Activated CD8-positive, alpha-beta T cell treated with anti-CD3 and anti-CD28 coated beads for 36 hours (primary cell): ENCODE measurements around the gene ENTPD2. TPM values are rescaled to one million over a fixed set of nuclear protein-coding genes. Genes with fewer than 3 reads are reported as not detected.

Source experiments
- ATAC-seq: fragments of 200-7000 bp; cut with Tn5 transposase; one replicate; pipeline ENCODE4 v1.10.0; 2021; ENCODE audit warnings: mild to moderate bottlenecking, moderate library complexity
- CTCF ChIA-PET: fragments of 350-600 bp; sonication (Branson Sonifier 250); formaldehyde crosslinking; loops from one replicate; lab custom pipeline; 2021; ENCODE audit warnings: antibody characterized with exemption; lab: Charles Lee
- POLR2A ChIA-PET: fragments of 350-600 bp; sonication (Branson Sonifier 250); formaldehyde crosslinking; loops from one replicate; lab custom pipeline; 2021; ENCODE audit warnings: antibody characterized with exemption; lab: Charles Lee
- DNase-seq: peaks from one replicate; pipeline ENCODE4 v3.0.0-alpha.2; 2020
- H3K27ac Mint-ChIP-seq: one replicate; pipeline ENCODE4 v1.8.0; 2021; ENCODE audit warnings: mild to moderate bottlenecking, mixed read lengths
- H3K27me3 Mint-ChIP-seq: one replicate; pipeline ENCODE4 v1.8.0; 2021; ENCODE audit warnings: mixed read lengths
- H3K36me3 Mint-ChIP-seq: one replicate; pipeline ENCODE4 v1.8.0; 2021; ENCODE audit warnings: low read depth, mixed read lengths
- H3K4me1 Mint-ChIP-seq: one replicate; pipeline ENCODE4 v1.8.0; 2021; ENCODE audit warnings: low read depth, mixed read lengths
- H3K4me3 Mint-ChIP-seq: one replicate; pipeline ENCODE4 v1.8.0; 2021; ENCODE audit warnings: mild to moderate bottlenecking, moderate library complexity, mixed read lengths
- H3K9me3 Mint-ChIP-seq: one replicate; pipeline ENCODE4 v1.8.0; 2021; ENCODE audit warnings: mixed read lengths
- intact Hi-C: fragments of 100-400 bp; cut with micrococcal nuclease; formaldehyde crosslinking; loops from one replicate; pipeline ENCODE4 v1.10.0; 2022
- total RNA-seq, 2 experiments: library from RNA; stranded (reverse); gene quantifications; one replicate each; pipeline ENCODE4 v1.2.3, GENCODE V29; 2021
- TF ChIP-seq, protein P1 (sequence below): fragments of 200-600 bp; IDR thresholded peaks from one replicate; pipeline ENCODE4 v1.8.0; 2022; ENCODE audit warnings: antibody characterized with exemption, mild to moderate bottlenecking

Gene ENTPD2
- total RNA-seq, 2 experiments from 2014 or later = not detected

GRCh38 chr9:137030538-137031527 is 23.0 kb downstream of the ENTPD2 start:
- POLR2A ChIA-PET = interaction anchor here (0.7 to 1.9 kb wide), 3 partner anchors 16 to 89 kb away, joined by 3 to 7 read pairs (median 6); partner anchors contain the start of gene NPDC1
- peaks cover 54% of the 10 kb centered on the region for H3K4me1 Mint-ChIP-seq
- CTCF ChIA-PET = interaction anchor here (1.3 to 8.3 kb wide), 13 partner anchors 8 to 242 kb away, joined by 3 to 109 read pairs (median 8); partner anchors contain the start of genes NPDC1, PAXX and SAPCD2
- peak overlapping the region; percentile 55 for H3K27ac Mint-ChIP-seq
- H3K4me3 Mint-ChIP-seq = no peak overlapping the region
- no peaks in the 10 kb centered on the region for H3K9me3 Mint-ChIP-seq
- H3K27me3 Mint-ChIP-seq = no peaks in the 10 kb centered on the region
- TF ChIP-seq, protein P1, sequence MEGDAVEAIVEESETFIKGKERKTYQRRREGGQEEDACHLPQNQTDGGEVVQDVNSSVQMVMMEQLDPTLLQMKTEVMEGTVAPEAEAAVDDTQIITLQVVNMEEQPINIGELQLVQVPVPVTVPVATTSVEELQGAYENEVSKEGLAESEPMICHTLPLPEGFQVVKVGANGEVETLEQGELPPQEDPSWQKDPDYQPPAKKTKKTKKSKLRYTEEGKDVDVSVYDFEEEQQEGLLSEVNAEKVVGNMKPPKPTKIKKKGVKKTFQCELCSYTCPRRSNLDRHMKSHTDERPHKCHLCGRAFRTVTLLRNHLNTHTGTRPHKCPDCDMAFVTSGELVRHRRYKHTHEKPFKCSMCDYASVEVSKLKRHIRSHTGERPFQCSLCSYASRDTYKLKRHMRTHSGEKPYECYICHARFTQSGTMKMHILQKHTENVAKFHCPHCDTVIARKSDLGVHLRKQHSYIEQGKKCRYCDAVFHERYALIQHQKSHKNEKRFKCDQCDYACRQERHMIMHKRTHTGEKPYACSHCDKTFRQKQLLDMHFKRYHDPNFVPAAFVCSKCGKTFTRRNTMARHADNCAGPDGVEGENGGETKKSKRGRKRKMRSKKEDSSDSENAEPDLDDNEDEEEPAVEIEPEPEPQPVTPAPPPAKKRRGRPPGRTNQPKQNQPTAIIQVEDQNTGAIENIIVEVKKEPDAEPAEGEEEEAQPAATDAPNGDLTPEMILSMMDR = no peak
- no peaks in the 10 kb centered on the region for H3K36me3 Mint-ChIP-seq
- intact Hi-C loops = no loop called here
- ATAC-seq (no peak), DNase-seq (peak; percentile 76)

GRCh38 chr9:137030006-137030405 is 23.9 kb downstream of the ENTPD2 start:
- H3K36me3 Mint-ChIP-seq = no peaks in the 10 kb centered on the region
- POLR2A ChIA-PET = interaction anchor here (0.7 to 1.9 kb wide), 3 partner anchors 17 to 90 kb away, joined by 3 to 7 read pairs (median 6); partner anchors contain the start of gene NPDC1
- H3K27ac Mint-ChIP-seq = peak overlapping the region; percentile 32
- CTCF ChIA-PET = interaction anchor here (0.6 to 8.3 kb wide), 42 partner anchors 9 to 246 kb away, joined by 3 to 109 read pairs (median 6); partner anchors contain the start of genes AJM1, C8G, CLIC3 and FBXW5
- H3K4me1 Mint-ChIP-seq = peaks cover 53% of the 10 kb centered on the region
- TF ChIP-seq, protein P1 = no peak
- DNase-seq = no peak
- H3K9me3 Mint-ChIP-seq = no peaks in the 10 kb centered on the region
- no peaks in the 10 kb centered on the region for H3K27me3 Mint-ChIP-seq
- no peak for ATAC-seq
- no peak overlapping the region for H3K4me3 Mint-ChIP-seq
- intact Hi-C loops = no loop called here

- TF ChIP-seq, protein P1 = peak; percentile 65
- ATAC-seq (peak; percentile 53), DNase-seq (peak; percentile 84)
- Mint-ChIP-seq H3K27ac (peak overlapping the region; percentile 32), H3K36me3 (no peaks in the 10 kb centered on the region), H3K4me3 (peak overlapping the region; percentile 63), H3K4me1 (peaks cover 46% of the 10 kb centered on the region), H3K9me3 (no peaks in the 10 kb centered on the region), H3K27me3 (no peaks in the 10 kb centered on the region)
- CTCF ChIA-PET = interaction anchor here (0.6 to 8.3 kb wide), 51 partner anchors 8 to 251 kb away, joined by 3 to 109 read pairs (median 5); partner anchors contain the start of genes AJM1, C8G, CLIC3 and FBXW5
- intact Hi-C loops = no loop called here
- POLR2A ChIA-PET = interaction anchor here (0.6 to 1.9 kb wide), 3 partner anchors 18 to 253 kb away, joined by 3 to 6 read pairs (median 3); partner anchors contain the start of genes MAN1B1 and NPDC1
Observed at GRCh38 chr9:137029058-137029936, 24.6 kb downstream of the ENTPD2 start.

DNA sequence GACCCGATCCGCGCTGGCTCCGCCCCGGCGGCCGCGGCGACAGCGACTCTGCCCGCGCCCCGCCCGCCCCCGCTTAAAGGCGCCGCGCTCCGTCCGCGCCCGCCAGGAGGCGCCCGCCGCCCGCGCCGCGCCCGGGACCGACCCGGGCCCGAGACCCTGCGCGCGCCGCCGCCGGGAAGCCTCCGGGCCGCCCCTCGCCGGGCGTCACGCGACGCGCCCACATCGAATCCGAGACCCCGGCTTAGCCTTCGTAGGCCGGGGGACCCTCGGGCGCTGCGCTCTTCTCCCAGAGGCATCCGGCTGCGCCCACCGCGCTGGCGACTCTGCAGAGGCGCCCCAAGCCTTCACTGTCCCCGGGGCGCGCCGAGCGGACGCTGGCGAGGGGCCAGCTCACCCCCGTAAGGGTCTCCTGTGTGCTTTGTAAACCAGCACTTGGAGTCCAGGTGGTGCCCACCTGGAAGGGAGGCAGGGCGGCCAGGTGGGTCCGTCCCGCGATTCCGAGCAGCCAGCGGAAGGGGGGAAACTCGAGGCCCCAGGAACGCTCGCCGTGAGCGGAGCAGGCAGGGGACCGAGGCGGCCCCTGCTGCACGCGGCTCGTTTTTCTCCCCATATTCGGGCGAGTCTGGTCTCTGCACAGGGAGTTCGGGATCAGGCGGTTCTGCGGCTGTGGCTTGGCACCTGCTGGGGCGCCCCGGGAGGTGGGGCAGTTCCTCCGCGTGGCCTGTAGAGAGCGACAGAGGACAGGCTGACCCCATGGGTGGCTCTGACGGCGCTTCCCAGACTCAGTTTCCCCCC is 25.4 kb downstream of the ENTPD2 start:
- Mint-ChIP-seq H3K27me3 (no peaks in the 10 kb centered on the region), H3K4me3 (peak overlapping the region; percentile 63), H3K9me3 (no peaks in the 10 kb centered on the region), H3K36me3 (no peaks in the 10 kb centered on the region), H3K27ac (peak overlapping the region; percentile 25), H3K4me1 (peaks cover 43% of the 10 kb centered on the region)
- DNase-seq (peak; percentile 72), ATAC-seq (peak; percentile 55)
- intact Hi-C loops = no loop called here
- ChIA-PET CTCF (interaction anchor here (0.6 to 8.3 kb wide), 37 partner anchors 7 to 250 kb away, joined by 3 to 109 read pairs (median 6); partner anchors contain the start of genes AJM1, C8G, CLIC3 and MAN1B1), POLR2A (interaction anchor here (0.6 to 1.9 kb wide), 2 partner anchors 18 to 58 kb away, joined by 3 to 6 read pairs; partner anchors contain the start of genes MAN1B1 and NPDC1)
- TF ChIP-seq, protein P1 = peak; percentile 32
